GM18861 (cell line): ENCODE results near the gene YIPF1.
A peak's percentile ranks its signal among the peaks of the same experiment; 100 is the strongest.

Experiments used
- ATAC-seq: cut with Tn5 transposase; IDR thresholded peaks from one replicate; pipeline ENCODE4 v1.9.1; 2021; ENCODE audit not compliant: unreplicated experiment

YIPF1 gene

DNA sequence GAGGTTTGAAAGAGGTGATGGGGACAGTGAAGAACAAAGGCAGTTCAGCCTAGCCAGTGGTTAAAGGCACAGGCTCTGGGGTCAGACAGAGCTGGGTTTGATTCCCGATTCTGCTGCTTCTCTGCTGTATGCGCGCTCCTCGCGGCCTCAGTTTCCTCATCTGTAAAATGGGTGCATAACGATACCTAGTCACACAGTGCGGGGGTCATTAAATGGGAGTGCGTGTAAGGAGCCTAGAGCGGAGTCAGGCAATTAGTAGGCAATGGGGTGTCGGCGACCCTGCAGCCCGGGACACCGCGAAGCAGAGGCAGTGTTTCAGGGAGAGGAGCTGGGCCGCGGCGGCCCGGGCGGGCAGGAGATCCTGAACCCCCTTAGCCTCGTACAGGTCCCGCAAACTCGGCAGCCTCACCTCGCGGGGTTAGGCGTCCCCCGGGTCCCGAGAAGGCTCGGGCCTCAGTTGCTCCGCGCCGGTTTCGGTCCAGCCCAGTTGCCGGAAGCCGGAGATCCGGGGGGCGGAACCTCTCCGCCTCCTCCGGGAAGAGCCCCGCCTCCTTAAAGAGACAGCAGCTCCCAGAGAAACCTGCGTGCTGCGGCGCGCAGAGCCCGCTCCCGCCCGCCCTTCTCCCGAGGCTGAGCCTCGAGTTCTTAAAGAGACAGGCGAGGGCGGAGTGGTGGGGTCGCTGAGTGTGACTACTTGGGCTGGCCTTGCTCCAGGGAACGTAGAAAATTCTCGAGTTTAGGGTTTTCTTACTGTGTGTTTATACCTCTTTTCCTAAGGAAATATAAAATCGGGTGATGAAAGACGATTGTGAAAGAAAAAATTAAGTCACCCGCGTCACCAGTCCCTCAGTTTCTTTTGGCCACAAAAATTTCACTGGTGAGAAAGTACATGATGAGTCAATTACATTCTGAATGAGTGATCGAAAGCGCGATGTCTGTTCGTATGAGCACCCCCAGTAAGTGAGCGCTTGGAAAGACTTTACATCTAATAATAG, at the start of gene YIPF1:
Gene YIPF1 (minus strand): TSS at position 494 of the 995 bp plus-strand sequence. CDS start 860 bp downstream, outside the sequence.
- peak; percentile 81 for ATAC-seq

- no peak for ATAC-seq
Observed at GRCh38 chr1:53938136-53938830, 48.7 kb upstream of the YIPF1 start.

DNA sequence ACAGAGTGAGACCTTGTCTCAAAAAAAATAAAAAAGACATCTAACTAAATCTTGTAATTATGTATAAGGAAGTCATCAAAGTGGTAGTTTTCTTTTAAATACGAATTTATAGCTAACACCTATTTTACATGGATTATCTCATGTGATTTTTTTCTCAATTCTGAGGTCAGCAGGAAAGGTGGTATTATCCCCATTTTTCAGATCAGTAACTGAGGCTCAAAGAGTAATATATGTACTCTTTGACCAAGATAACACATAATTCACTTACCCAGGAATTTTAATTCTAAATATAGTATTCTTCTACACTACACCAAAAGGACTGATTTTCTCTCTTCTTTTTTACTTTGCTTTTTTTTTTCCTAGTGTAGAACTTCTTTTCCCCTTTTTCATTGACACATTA, 46.8 kb upstream of the YIPF1 start:
- ATAC-seq, result no peak

DNA sequence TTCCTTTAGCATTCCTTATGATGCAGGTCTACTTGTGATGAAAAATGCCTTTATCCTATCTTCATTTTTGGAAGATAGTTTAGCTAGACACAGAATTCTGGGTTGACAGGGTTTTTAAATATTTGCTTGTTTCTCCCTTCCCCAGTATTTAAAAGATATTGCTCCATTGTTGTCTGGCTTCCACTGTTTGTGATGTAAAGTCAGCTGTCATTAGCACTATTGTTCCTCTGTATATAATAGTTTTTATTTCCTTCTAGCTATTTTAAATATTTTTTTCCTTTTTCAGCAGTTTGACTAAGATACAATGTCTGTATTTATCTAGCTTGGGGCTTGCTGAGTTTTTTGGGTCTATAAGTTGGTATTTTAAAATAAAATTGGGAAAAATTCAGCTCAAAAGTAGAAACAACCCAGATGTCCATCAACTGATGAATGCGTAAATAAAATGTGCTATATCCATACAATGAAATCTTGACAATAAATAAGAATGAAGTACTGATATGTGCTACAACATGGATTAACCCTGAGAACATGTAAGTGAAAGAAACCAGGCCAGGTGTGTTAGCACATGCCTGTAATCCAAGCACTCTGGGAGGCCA, 44.7 kb upstream of the YIPF1 start:
- ATAC-seq, result no peak

DNA sequence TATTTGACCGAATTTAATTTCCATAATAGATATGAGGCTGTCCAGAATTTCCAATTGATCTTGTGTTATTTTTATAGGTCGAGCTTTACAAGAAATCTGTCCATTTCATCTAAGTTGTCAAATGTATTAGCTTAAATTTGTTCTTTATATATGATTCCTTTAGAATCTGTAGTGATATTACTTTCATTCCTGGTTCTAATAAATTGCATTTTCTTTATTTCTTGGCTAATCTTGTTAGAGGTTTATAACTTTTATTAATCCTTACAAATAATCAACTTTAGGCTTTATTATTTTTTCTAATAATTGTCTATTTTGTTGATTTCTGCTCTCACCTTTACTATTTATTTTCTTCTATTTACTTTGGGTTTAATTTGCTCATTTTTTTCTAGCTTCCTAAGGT, 41.9 kb upstream of the YIPF1 start:
- ATAC-seq, result no peak

GRCh38 chr1:53930932-53931331, 41.3 kb upstream of the YIPF1 start:
- no peak for ATAC-seq

DNA sequence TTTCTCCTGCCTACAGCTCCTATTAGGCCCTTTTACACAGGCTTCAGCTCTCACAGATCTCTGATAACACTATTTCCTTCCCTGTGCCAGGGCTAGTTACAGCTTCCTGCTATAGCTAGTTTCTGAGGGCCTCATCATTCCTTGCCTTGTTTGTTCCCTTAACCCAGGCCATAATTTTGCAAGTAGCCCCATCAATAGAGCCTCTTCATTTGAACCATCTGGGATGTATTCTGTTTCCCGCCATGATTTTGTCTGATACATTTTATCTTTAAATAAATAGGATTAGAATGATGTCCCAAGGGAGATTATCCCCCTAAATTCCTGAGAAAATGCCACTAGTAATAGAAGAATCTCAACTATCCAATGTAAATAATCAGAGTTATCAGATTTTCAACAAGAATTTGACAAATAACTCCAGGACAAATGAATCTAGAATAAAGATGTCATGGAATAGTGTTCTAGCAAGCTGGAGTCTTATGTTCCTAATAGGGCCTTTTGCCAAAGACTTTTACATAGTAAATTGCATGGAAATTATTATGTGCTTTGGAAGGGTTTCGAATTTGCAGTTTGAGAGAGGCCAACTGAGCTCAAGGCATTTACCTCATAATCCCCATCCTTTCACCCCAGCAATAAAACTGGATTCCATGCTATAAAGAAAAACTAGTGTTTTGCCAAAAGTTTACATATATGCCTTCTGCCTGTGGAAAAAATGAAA, 39.8 kb upstream of the YIPF1 start:
- no peak for ATAC-seq

GRCh38 chr1:53927376-53927881, 37.8 kb upstream of the YIPF1 start:
- no peak for ATAC-seq

GRCh38 chr1:53919675-53920066, 30.1 kb upstream of the YIPF1 start:
- no peak for ATAC-seq

DNA sequence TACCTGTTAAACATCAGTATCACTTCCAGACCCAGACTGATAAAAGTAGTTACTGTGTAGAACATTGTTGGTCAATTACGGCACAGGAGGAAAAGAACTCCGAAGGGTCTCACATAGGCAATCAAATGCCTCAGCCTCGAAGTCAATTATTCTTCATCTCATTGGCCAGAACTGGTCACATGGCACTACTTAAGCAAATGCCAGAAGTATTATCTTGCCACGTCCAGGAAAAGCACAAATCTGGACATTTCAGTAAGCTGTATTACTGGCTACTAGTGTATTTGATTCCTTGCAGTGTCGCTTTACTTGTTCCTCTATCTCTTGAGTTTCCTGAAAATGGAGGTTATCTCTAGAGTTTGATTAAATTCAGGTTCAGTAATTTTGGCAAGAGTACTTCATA, 28.7 kb upstream of the YIPF1 start:
- no peak for ATAC-seq

DNA sequence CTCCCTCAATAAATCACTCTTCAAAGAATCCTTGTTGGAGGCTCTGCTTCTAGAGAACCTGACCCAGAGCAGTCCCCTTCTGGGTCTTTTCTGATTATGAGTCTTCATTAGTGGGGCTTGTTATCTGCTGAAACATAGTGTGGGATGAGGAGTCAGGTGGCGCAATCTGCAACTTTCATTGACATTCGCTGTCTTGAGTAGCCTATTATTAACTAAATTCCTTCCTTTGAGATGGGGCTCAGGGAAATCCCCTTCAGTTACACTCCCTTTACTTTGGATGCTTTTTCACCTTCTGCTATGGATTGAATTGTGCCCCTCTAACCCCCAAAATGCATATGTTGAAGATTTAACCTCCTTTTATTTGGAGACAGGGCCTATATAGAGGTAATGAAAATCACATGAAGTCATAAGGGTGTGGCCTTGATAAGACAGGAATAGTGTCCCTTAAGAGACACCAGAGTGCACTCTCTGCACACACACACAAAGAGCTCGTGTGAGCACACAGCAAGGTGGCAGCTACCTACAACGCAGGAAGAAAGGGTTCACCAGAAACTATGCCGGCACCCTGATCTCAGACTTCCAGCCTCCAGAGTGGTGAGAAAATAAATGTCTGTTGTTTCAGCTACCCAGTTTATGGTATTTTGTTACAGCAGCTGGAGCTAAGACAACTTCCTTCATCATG, 23.9 kb upstream of the YIPF1 start:
- ATAC-seq, result no peak

DNA sequence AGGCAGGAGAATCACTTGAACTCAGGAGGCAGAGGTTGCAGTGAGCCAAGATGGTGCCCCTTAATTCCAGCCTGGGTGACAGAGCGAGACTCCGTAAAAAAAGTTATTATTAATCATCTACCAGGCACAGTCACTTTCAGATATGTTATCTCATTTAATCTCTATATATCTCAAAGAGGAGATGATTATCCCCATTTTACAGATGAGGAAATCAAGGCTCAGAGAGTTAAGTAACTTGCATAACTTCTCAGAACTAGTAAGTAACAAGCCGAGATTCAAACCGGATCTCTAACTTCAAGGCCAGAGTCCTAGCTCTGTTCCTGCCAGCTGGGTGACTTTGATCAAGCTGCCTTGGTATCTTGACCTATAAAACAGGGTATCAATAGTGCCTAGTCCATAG, 21.8 kb upstream of the YIPF1 start:
- ATAC-seq, result no peak

DNA sequence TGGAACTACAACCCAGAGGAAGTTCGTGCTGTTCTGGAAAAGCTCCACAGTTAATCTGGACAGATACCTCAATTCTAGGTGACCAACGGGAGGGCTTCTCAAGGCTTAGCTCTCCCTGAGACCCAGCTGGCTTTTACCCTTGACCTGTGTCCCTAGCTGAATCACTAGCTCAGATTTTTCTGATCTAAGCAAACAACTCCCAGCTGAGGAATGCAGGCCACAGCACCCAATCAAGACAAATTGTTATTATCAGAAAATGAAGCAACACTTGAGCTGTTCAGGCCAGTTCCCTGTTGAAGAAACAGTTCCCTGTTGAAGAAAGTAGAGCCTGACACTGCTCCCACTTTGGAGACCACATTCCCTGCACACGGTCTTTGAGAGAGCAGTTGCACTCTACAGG, 20.3 kb upstream of the YIPF1 start:
- no peak for ATAC-seq

DNA sequence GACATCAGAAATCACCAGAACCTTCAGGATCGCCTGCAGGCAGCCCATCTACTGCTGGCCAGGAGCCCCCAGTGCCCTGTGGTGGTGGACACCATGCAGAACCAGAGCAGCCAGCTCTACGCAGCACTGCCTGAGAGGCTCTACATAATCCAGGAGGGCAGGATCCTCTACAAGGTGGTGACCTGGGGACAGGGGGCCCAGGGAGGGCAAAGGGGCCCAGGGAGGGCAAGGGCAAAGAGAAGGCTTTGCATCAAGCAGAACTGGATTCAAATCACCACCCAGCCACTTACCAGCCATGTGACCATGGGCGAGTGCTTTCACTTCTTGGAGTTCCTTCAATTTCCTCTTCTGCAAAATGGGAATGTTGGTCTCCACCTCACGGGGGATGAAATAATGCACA, 16.5 kb upstream of the YIPF1 start:
- ATAC-seq, result no peak

DNA sequence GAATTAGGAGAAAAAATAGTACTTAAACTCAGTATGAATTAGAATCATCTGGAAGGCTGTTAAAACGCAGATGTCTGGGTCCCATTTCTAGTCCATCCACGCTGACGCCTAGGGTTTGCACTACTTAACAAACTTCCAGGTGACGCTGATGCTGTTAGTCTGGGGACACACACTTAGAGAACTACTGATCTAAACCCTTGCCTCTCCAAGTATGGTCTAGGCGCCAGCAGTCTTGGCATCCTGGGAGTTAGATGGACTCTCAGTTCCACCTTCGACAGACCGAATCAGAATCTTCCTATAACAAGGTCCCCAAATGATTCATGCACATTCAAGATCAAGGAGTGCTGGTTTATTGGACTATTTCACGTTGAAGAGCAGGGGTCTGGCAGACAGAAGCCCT, 15.9 kb upstream of the YIPF1 start:
- no peak for ATAC-seq

DNA sequence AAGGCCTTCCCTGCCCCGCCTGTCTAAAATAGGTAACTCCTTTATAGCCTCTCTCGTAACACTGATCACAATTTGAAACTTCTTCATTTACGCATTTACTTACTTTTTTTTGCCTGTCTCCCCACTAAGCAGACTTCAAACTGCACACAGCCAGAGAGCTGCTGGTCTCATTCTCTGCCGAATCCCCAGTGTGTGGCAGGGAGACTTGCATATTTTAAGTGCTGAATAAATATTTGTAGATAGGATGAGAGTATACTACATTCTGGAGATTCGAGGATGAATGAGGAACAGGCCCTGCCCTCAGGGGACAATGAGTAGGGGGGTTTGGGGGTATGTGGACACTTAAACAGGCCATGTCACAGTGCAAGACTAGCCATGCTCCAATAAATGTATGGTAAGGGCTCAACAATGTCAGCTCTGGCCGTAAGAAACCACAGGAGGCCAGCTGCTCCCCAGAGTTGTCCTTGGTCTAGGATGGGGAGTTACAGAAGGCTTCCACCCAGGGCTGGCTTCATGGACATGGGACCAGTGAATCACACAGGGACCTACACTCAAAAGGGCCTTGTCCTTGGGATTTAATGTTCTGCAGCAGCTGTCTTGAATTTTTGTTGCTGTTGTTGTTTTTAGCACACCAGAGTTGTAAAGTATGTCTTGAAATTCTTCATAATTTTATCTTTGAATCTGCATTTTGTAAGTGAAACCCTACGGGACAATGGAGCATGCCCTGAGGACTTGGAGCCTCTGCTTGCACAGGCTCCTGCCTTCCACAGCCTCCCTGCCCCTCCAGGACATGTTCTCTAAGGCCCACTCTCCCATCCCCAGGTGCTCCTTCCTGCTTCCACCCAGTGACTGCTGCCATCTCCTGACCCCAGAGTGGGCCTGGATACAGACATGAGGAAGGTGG, 12.9 kb upstream of the YIPF1 start:
- ATAC-seq, result no peak

GRCh38 chr1:53899708-53900107, 10.1 kb upstream of the YIPF1 start:
- no peak for ATAC-seq

GRCh38 chr1:53899206-53899628, 9.6 kb upstream of the YIPF1 start:
- no peak for ATAC-seq

DNA sequence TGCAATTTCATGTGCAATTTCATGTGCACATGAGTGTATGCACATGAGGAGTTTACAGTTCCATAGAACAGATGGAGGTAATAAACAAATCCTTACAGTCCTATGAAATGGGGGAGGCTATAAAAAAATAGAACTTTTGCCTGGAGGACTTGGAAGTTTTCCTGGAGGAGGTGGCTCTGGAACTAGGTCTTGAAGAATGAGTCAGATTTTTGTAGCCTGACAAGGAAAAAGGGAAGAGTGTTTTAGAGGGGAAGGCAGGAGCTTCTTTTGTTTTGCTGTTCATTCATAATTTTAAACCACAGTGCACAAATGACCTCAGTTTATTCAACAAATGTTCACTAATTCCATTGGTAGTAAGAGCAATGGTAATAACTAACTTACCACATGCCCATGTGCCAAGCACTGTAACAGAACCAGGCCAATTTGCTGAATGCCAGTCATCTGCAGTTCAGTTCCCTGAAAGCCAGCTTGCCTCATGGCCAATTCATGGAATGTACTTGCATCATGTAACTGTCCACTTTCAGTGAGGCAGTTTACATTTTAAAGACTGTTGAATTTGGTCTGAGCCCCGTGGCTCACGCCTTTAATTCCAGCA, 7.1 kb upstream of the YIPF1 start:
- no peak for ATAC-seq
